DOHH2 (cell line): ENCODE results near the gene FBXW12.

ENCODE experiments used
- H3F3A ChIP-seq: fragments of 200-600 bp; sonication (generic), shearing (Covaris generic); 2 replicates; pipeline ENCODE4 v1.6.0; 2016; ENCODE audit warnings: antibody characterized with exemption, mild to moderate bottlenecking; ENCODE audit not compliant: control insufficient read depth, insufficient read depth
- H3K27ac ChIP-seq: fragments of 200-600 bp; sonication (generic); 2 replicates; pipeline ENCODE4 v1.5.1; 2014; ENCODE audit warnings: low read depth, mild to moderate bottlenecking, low read length, moderate library complexity
- H3K27me3 ChIP-seq: fragments of 200-600 bp; sonication (generic); 2 replicates; pipeline ENCODE4 v1.6.1; 2014; ENCODE audit warnings: mild to moderate bottlenecking, low read length, mixed read lengths; ENCODE audit not compliant: control insufficient read depth
- H3K36me3 ChIP-seq: fragments of 200-600 bp; sonication (generic); 2 replicates; pipeline ENCODE4 v1.6.1; 2014; ENCODE audit warnings: mild to moderate bottlenecking, low read length, moderate library complexity, mixed read lengths; ENCODE audit not compliant: control insufficient read depth
- H3K4me1 ChIP-seq: fragments of 200-600 bp; sonication (generic); 2 replicates; pipeline ENCODE4 v1.6.1; 2014; ENCODE audit warnings: mild to moderate bottlenecking, low read length, mixed read lengths; ENCODE audit not compliant: control insufficient read depth
- H3K4me2 ChIP-seq: fragments of 200-600 bp; sonication (generic); 2 replicates; pipeline ENCODE4 v1.6.0; 2014; ENCODE audit warnings: mild to moderate bottlenecking, low read length, moderate library complexity
- H3K4me3 ChIP-seq: fragments of 200-600 bp; sonication (generic); 2 replicates; pipeline ENCODE4 v1.5.1; 2014; ENCODE audit warnings: mild to moderate bottlenecking, low read length, mixed read lengths
- H3K79me2 ChIP-seq: fragments of 200-600 bp; sonication (generic); 2 replicates; pipeline ENCODE4 v1.6.1; 2014; ENCODE audit warnings: mild to moderate bottlenecking, low read length, mixed read lengths; ENCODE audit not compliant: control insufficient read depth
- H3K9me2 ChIP-seq: fragments of 200-600 bp; sonication (generic); replicated peaks from 2 replicates; pipeline ENCODE4 v1.6.1; 2014; ENCODE audit warnings: mild to moderate bottlenecking, low read length, mixed read lengths; ENCODE audit not compliant: control insufficient read depth
- H3K9me3 ChIP-seq: fragments of 200-600 bp; sonication (generic); 2 replicates; pipeline ENCODE4 v1.6.1; 2014; ENCODE audit warnings: antibody characterized with exemption, low read length, mixed read lengths; ENCODE audit not compliant: control insufficient read depth, insufficient read depth
- H4K20me1 ChIP-seq: fragments of 200-600 bp; sonication (generic); 2 replicates; pipeline ENCODE4 v1.6.0; 2014; ENCODE audit warnings: low read depth, mild to moderate bottlenecking, antibody characterized with exemption, low read length, moderate library complexity; ENCODE audit not compliant: control insufficient read depth, insufficient read depth
- CTCF ChIP-seq: fragments of 200-600 bp; sonication (generic); IDR thresholded peaks from one replicate; pipeline ENCODE4 v1.5.1; 2014; ENCODE audit warnings: antibody characterized with exemption, mild to moderate bottlenecking, low read depth, low read length; ENCODE audit not compliant: poor library complexity, severe bottlenecking
- EZH2phosphoT487 ChIP-seq: fragments of 200-600 bp; sonication (generic); IDR thresholded peaks from 2 replicates; pipeline ENCODE4 v1.6.1; 2017; ENCODE audit warnings: borderline replicate concordance, mild to moderate bottlenecking, antibody characterized with exemption, low read length, moderate library complexity, mixed read lengths

The FBXW12 gene

GRCh38 chr3:48397767-48398681, 26.0 kb downstream of the FBXW12 start:
- Histone ChIP-seq H3K27me3 (peaks cover 3% of the 10 kb centered on the region; the same call in 1 of the 2 replicates), H3K9me2 (no peaks in the 10 kb centered on the region), H4K20me1 (no peaks in the 10 kb centered on the region), H3K36me3 (no peaks in the 10 kb centered on the region), H3K9me3 (no peaks in the 10 kb centered on the region), H3K4me1 (no peaks in the 10 kb centered on the region), H3F3A (no peaks in the 10 kb centered on the region), H3K79me2 (no peaks in the 10 kb centered on the region), H3K27ac (no peak overlapping the region), H3K4me2 (no peak overlapping the region), H3K4me3 (no peak overlapping the region)
- TF ChIP-seq EZH2phosphoT487 (no peak), CTCF (no peak)

- H3K36me3 ChIP-seq = no peaks in the 10 kb centered on the region
- TF ChIP-seq EZH2phosphoT487 = no peak
- TF ChIP-seq CTCF = no peak
- H3K79me2 ChIP-seq = no peaks in the 10 kb centered on the region
- H3K27me3 ChIP-seq = peaks cover 3% of the 10 kb centered on the region; the same call in 1 of the 2 replicates
- no peak overlapping the region for H3K4me2 ChIP-seq
- no peak overlapping the region for H3K4me3 ChIP-seq
- no peaks in the 10 kb centered on the region for H4K20me1 ChIP-seq
- no peak overlapping the region for H3K27ac ChIP-seq
- no peaks in the 10 kb centered on the region for H3K9me3 ChIP-seq
- no peaks in the 10 kb centered on the region for H3F3A ChIP-seq
- no peaks in the 10 kb centered on the region for H3K4me1 ChIP-seq
- H3K9me2 ChIP-seq = no peaks in the 10 kb centered on the region
These were observed 26.8 kb downstream of the FBXW12 start for GRCh38 chr3:48398701-48399386.

GRCh38 chr3:48399387-48400172, 27.6 kb downstream of the FBXW12 start:
- H3K4me2 ChIP-seq = no peak overlapping the region
- no peaks in the 10 kb centered on the region for H3K79me2 ChIP-seq
- H3K27ac ChIP-seq = no peak overlapping the region
- H3K4me1 ChIP-seq = no peaks in the 10 kb centered on the region
- H3K9me2 ChIP-seq = no peaks in the 10 kb centered on the region
- TF ChIP-seq EZH2phosphoT487 (no peak), CTCF (no peak)
- peaks cover 3% of the 10 kb centered on the region; the same call in 1 of the 2 replicates for H3K27me3 ChIP-seq
- H3K9me3 ChIP-seq = no peaks in the 10 kb centered on the region
- H3F3A ChIP-seq = no peaks in the 10 kb centered on the region
- H3K36me3 ChIP-seq = no peaks in the 10 kb centered on the region
- no peaks in the 10 kb centered on the region for H4K20me1 ChIP-seq
- H3K4me3 ChIP-seq = no peak overlapping the region
